HepG2 (cell line): ENCODE measurements around the gene HYCC2. TPM values are rescaled to one million over a fixed set of nuclear protein-coding genes. Genes with fewer than 3 reads are reported as not detected.

ENCODE experiments used
- ATF4 ChIP-seq, 2 experiments: fragments of 450-650 bp in 1 of 2; sonication (generic) in 1 of 2; formaldehyde crosslinking; IDR thresholded peaks; 2 replicates each; pipeline versions ENCODE4 v1.5.0 to v1.8.0; 2020 to 2022; ENCODE audit warnings: mild to moderate bottlenecking in 1 of 2, missing genetic modification reagents in 1 of 2
- BHLHE40 ChIP-seq: IDR thresholded peaks from 2 replicates; pipeline ENCODE4 v1.6.1; 2011; ENCODE audit warnings: low read length, improper control_type of control experiment
- CCAR2 ChIP-seq: fragments of 200-400 bp; formaldehyde crosslinking; optimal IDR thresholded peaks from 2 replicates; pipeline ENCODE3; 2018; ENCODE audit warnings: low read depth, mild to moderate bottlenecking, low read length, moderate library complexity
- HDAC1 ChIP-seq: sonication (generic); formaldehyde crosslinking; IDR thresholded peaks from 2 replicates; pipeline ENCODE4 v1.5.1; 2020; ENCODE audit warnings: mild to moderate bottlenecking, missing genetic modification reagents
- HHEX ChIP-seq: IDR thresholded peaks from 2 replicates; pipeline ENCODE4 v1.6.1; 2016; ENCODE audit warnings: control low read depth
- HNRNPL ChIP-seq: fragments of 200-400 bp; formaldehyde crosslinking; IDR thresholded peaks from 2 replicates; pipeline ENCODE4 v1.6.1; 2017; ENCODE audit warnings: mild to moderate bottlenecking, low read depth, low read length
- HOXA7 ChIP-seq: sonication (generic); formaldehyde crosslinking; IDR thresholded peaks from 2 replicates; pipeline ENCODE4 v1.8.1; 2022; ENCODE audit warnings: mild to moderate bottlenecking, missing genetic modification reagents, moderate library complexity
- JARID2 ChIP-seq: sonication (generic); formaldehyde crosslinking; IDR thresholded peaks from 2 replicates; pipeline ENCODE4 v1.8.1; 2023; ENCODE audit warnings: missing genetic modification reagents, inconsistent platforms; ENCODE audit not compliant: insufficient replicate concordance
- KDM4B ChIP-seq: sonication (generic); formaldehyde crosslinking; IDR thresholded peaks from 2 replicates; pipeline ENCODE4 v1.4.0; 2020; ENCODE audit warnings: missing genetic modification reagents
- KDM5A ChIP-seq: fragments of 200-600 bp; sonication (generic); IDR thresholded peaks from 2 replicates; pipeline ENCODE4 v1.7.0; 2018; ENCODE audit warnings: antibody characterized with exemption, mild to moderate bottlenecking, low read length, borderline replicate concordance
- MAX ChIP-seq: IDR thresholded peaks from 2 replicates; pipeline ENCODE4 v1.6.1; 2012; ENCODE audit warnings: inconsistent platforms
- NCOA2 ChIP-seq: sonication (generic); formaldehyde crosslinking; IDR thresholded peaks from 2 replicates; pipeline ENCODE4 v1.8.0; 2022; ENCODE audit warnings: inconsistent platforms
- NFRKB ChIP-seq: fragments of 450-650 bp; IDR thresholded peaks from 2 replicates; pipeline ENCODE4 v1.6.1; 2017
- SKIL ChIP-seq: sonication (generic); formaldehyde crosslinking; IDR thresholded peaks from 2 replicates; pipeline ENCODE4 v1.8.0; 2022; ENCODE audit warnings: missing genetic modification reagents, mild to moderate bottlenecking, moderate library complexity, borderline replicate concordance
- TFDP1 ChIP-seq: IDR thresholded peaks from 2 replicates; pipeline ENCODE4 v1.6.1; 2016; ENCODE audit warnings: missing compliant biosample characterization, missing genetic modification reagents, borderline replicate concordance
- TOPORS ChIP-seq: sonication (generic); formaldehyde crosslinking; IDR thresholded peaks from 2 replicates; pipeline ENCODE4 v1.8.0; 2023; ENCODE audit warnings: mild to moderate bottlenecking, missing genetic modification reagents
- ZKSCAN8 ChIP-seq: IDR thresholded peaks from 2 replicates; pipeline ENCODE4 v1.6.1; 2016; ENCODE audit warnings: borderline replicate concordance, missing genetic modification reagents, missing compliant biosample characterization
- ZNF281 ChIP-seq: sonication (generic); formaldehyde crosslinking; IDR thresholded peaks from 2 replicates; pipeline ENCODE4 v1.4.0; 2020; ENCODE audit warnings: missing genetic modification reagents, borderline replicate concordance
- ZNF34 ChIP-seq: sonication (generic); formaldehyde crosslinking; IDR thresholded peaks from 2 replicates; pipeline ENCODE4 v1.4.0; 2020; ENCODE audit warnings: mild to moderate bottlenecking, missing genetic modification reagents, borderline replicate concordance
- ZNF543 ChIP-seq: sonication (generic); formaldehyde crosslinking; IDR thresholded peaks from 2 replicates; pipeline ENCODE4 v1.4.0; 2020; ENCODE audit warnings: mild to moderate bottlenecking, missing genetic modification reagents
- ZNF878 ChIP-seq: sonication (generic); formaldehyde crosslinking; IDR thresholded peaks from 2 replicates; pipeline ENCODE4 v1.8.1; 2023; ENCODE audit warnings: mild to moderate bottlenecking, missing genetic modification reagents, moderate library complexity
- polyA plus RNA-seq, 8 experiments: library from polyadenylated mRNA; depleted of rRNA in 3 of 8; stranded (reverse) in 7 of 8; unstranded in 1 of 8; fragments of >200 nt; fragmentation: Illumina TruSeq in 4 of 8; extraction: Trizol in 4 of 8; gene quantifications; 2 replicates each; pipeline versions ENCODE4 v1.2.1 to v1.2.3, GENCODE V29; 2011 to 2016; ENCODE audit warnings: low read depth in 4 of 8, missing spikeins in 1 of 8, mixed read lengths in 1 of 8; ENCODE audit not compliant: insufficient read depth in 1 of 8
- total RNA-seq, 5 experiments: library from RNA; depleted of rRNA; stranded (reverse); fragments of >200 nt; fragmentation: Illumina TruSeq; extraction: Trizol; gene quantifications; 2 replicates each; pipeline ENCODE4 v1.2.3, GENCODE V29; 2016; ENCODE audit warnings: low read depth in 1 of 5
- TF ChIP-seq, protein P1 (sequence below): sonication (generic); formaldehyde crosslinking; conservative IDR thresholded peaks from 2 replicates; pipeline ENCODE4 v1.5.0; 2020; ENCODE audit warnings: missing genetic modification reagents

The HYCC2 gene
- total and polyA plus RNA-seq, 2 of the 13 experiments (the other 11 are each of a cell fraction or from before 2014, with no cell fraction given) = 4.7 to 13.9 TPM

DNA sequence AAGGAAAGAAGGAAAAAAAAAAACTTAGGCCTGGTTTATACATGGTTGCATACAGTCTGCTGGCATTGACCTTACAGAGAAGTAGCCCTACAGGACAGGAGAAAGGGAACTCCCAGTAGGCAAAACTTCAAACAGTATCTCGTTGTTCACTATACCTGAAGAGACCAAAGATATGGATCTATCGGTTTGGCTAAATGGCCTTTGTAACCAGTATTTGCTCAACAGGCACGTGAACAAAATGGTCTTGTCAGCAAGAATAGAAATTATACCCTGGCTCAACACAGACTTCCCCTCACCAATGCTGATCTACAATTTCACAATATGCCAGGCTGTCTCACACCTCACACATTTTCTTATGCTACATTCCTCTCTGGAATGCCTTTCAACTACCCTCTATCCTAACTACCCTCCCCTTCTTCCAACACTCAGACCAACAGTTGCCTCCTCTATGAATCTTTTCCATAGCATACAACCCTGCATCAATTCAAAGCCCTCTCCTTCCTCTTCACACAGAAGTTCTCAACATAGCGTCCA is 13.7 kb downstream of the HYCC2 start (continued):
- TF ChIP-seq ZNF281 (no peak), TFDP1 (CRISPR knock-in tag) (peak; percentile 50; the same call in 1 of the 2 replicates), KDM5A (no peak), HHEX (CRISPR knock-in tag) (peak; percentile 25; the same call in 1 of the 2 replicates), TOPORS (CRISPR knock-in tag) (no peak), KDM4B (CRISPR knock-in tag) (peak; percentile 76; the same call in 1 of the 2 replicates), NCOA2 (CRISPR knock-in tag) (peak; percentile 93), ZNF543 (CRISPR knock-in tag) (peak; percentile 28; the same call in 1 of the 2 replicates), BHLHE40 (peak; percentile 93), ZKSCAN8 (CRISPR knock-in tag) (peak; percentile 58; the same call in 1 of the 2 replicates), ZNF878 (0 out of 2 replicates have a peak, but pooled peaks have one; percentile 50), HDAC1 (CRISPR knock-in tag) (peak; percentile 42; the same call in 1 of the 2 replicates), SKIL (peak; percentile 50; the same call in 1 of the 2 replicates), CCAR2 (no peak), NFRKB (no peak), HNRNPL (no peak), HOXA7 (CRISPR knock-in tag) (no peak), JARID2 (CRISPR knock-in tag) (no peak), MAX (peak; percentile 68), ZNF34 (peak; percentile 52; the same call in 1 of the 2 replicates), ATF4 (CRISPR knock-in tag; IDR thresholded peaks at IDR 0.05) (peak in 1 of 2 experiments; percentile 22; a peak in 1 of 4 replicates)
- TF ChIP-seq, protein P1, sequence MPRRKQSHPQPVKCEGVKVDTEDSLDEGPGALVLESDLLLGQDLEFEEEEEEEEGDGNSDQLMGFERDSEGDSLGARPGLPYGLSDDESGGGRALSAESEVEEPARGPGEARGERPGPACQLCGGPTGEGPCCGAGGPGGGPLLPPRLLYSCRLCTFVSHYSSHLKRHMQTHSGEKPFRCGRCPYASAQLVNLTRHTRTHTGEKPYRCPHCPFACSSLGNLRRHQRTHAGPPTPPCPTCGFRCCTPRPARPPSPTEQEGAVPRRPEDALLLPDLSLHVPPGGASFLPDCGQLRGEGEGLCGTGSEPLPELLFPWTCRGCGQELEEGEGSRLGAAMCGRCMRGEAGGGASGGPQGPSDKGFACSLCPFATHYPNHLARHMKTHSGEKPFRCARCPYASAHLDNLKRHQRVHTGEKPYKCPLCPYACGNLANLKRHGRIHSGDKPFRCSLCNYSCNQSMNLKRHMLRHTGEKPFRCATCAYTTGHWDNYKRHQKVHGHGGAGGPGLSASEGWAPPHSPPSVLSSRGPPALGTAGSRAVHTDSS (CRISPR knock-in tag) = no peak
